BE2C (cell line): ENCODE measurements around the gene ZNF235.
"Not testable (repeated sequence)": the region's sequence is repeated elsewhere in the genome, so short reads cannot be mapped to it uniquely, and the experiment has no call there.

Source experiments
- DNase-seq: peaks from one replicate; pipeline ENCODE4 v3.0.0-alpha.2; 2020
- H3K27me3 ChIP-seq: fragments of 250-450 bp; sonication (Bioruptor Pico); 2 replicates; pipeline ENCODE4 v1.5.1; 2020; ENCODE audit warnings: mild to moderate bottlenecking
- H3K36me3 ChIP-seq: fragments of 250-450 bp; sonication (Bioruptor Pico); 2 replicates; pipeline ENCODE4 v1.5.1; 2020; ENCODE audit warnings: mild to moderate bottlenecking
- H3K4me1 ChIP-seq: fragments of 250-450 bp; sonication (Bioruptor Pico); 2 replicates; pipeline ENCODE4 v1.5.1; 2020
- H3K4me3 ChIP-seq: 2 replicates; pipeline ENCODE4 v1.5.1; 2011; ENCODE audit warnings: low read depth, low read length
- H3K9me3 ChIP-seq: fragments of 250-450 bp; sonication (Bioruptor Pico); 2 replicates; pipeline ENCODE4 v1.5.1; 2020
- CTCF ChIP-seq: IDR thresholded peaks from 2 replicates; pipeline ENCODE4 v1.5.1; 2012; ENCODE audit warnings: mild to moderate bottlenecking, low read depth, low read length

The ZNF235 gene

GRCh38 chr19:44254496-44254895 is 50.3 kb downstream of the ZNF235 start:
- H3K9me3 ChIP-seq: no peaks in the 10 kb centered on the region; the same call in 1 of the 2 replicates
- no peak for DNase-seq

DNA sequence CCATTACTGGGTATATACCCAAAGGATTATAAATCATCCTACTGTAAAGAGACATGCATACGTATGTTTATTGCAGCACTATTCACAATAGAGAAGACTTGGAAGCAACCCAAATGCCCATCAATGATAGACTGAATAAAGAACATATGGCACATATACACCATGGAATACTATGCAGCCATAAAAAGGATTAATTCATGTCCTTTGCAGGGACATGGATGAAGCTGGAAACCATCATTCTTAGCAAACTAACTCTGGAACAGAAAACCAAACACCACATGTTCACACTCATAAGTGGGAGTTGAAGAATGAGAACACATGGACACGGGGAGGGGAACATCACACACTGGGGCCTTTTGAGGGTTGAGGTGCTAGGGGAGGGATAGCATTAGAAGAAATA is 51.4 kb downstream of the ZNF235 start:
- not testable (repeated sequence) for H3K4me3 ChIP-seq, H3K9me3 ChIP-seq, H3K4me1 ChIP-seq, H3K27me3 ChIP-seq, DNase-seq, H3K36me3 ChIP-seq

More at GRCh38 chr19:44254496-44254895, 50.3 kb downstream of the ZNF235 start:
- H3K36me3 ChIP-seq: no peaks in the 10 kb centered on the region
- H3K4me3 ChIP-seq: no peak overlapping the region
- TF ChIP-seq CTCF: no peak
- H3K4me1 ChIP-seq: no peaks in the 10 kb centered on the region
- H3K27me3 ChIP-seq: no peaks in the 10 kb centered on the region

DNA sequence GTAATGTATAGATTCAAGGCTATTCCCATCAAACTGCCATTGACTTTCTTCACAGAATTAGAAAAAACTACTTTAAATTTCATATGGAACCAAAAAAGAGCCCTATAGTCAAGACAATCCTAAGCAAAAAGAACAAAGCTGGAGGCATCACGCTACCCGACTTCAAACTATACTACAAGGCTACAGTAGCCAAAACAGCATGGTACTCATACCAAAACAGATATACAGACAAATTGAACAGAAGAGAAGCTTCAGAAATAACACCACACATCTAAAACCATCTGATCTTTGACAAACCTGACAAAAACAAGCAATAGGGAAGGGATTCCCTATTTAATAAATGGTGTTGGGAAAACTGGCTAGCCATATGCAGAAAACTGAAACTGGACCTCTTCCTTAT is 52.5 kb downstream of the ZNF235 start:
- H3K4me1 ChIP-seq, H3K4me3 ChIP-seq, H3K9me3 ChIP-seq, DNase-seq, H3K36me3 ChIP-seq, H3K27me3 ChIP-seq: not testable (repeated sequence)

- Histone ChIP-seq H3K9me3 (no peaks in the 10 kb centered on the region), H3K36me3 (peaks cover 51% of the 10 kb centered on the region), H3K4me3 (no peak overlapping the region), H3K27me3 (no peaks in the 10 kb centered on the region), H3K4me1 (no peaks in the 10 kb centered on the region)
- no peak for DNase-seq
- TF ChIP-seq CTCF: no peak
Observed at GRCh38 chr19:44236384-44236783, 68.4 kb downstream of the ZNF235 start.
